Activated CD4-positive, CD25-positive, alpha-beta regulatory T cell treated with anti-CD3 and anti-CD28 coated beads, Interleukin-2, amount 50 U/mL, for 24 hours (primary cell): ENCODE results near the gene METTL26.

Experiments used
- ATAC-seq, 2 donors: fragments of 150-1000 bp; cut with Tn5 transposase; one replicate each; pipeline ENCODE4 v1.10.0; 2021; ENCODE audit warnings: mild to moderate bottlenecking in 1 of 2, moderate library complexity in 1 of 2

Gene METTL26

GRCh38 chr16:636206-637080 lies at the start of gene METTL26:
TSS of gene METTL26 (minus strand) at chr16:636305. CDS start at chr16:636290, 15 bp downstream.
- peak; percentile 93 to 94 for ATAC-seq

- ATAC-seq: no peak
These were observed 49.0 kb upstream of the METTL26 start for GRCh38 chr16:684961-685696.

GRCh38 chr16:684071-684794 lies 48.1 kb upstream of the METTL26 start, which contains the start of gene JMJD8:
TSS of gene JMJD8 (minus strand) at chr16:684334. CDS start at chr16:684319, 15 bp downstream.
- peak; percentile 83 to 87 for ATAC-seq

- ATAC-seq: no peak
These were observed 47.4 kb upstream of the METTL26 start for GRCh38 chr16:683396-684070.

GRCh38 chr16:682493-683395 lies 46.6 kb upstream of the METTL26 start:
- no peak for ATAC-seq

GRCh38 chr16:681746-682427 lies 45.8 kb upstream of the METTL26 start:
- ATAC-seq: no peak

GRCh38 chr16:680967-681745 lies 45.1 kb upstream of the METTL26 start:
- no peak for ATAC-seq

GRCh38 chr16:680625-680945 lies 44.5 kb upstream of the METTL26 start:
- ATAC-seq: no peak

GRCh38 chr16:679814-680624 lies 43.9 kb upstream of the METTL26 start, which contains the start of gene STUB1:
TSS of gene STUB1 (plus strand) at chr16:680410. CDS start at chr16:680526, 116 bp downstream.
- peak; percentile 47 to 49 for ATAC-seq

GRCh38 chr16:678858-679813 lies 43.0 kb upstream of the METTL26 start:
- ATAC-seq: peak; percentile 5 to 6

GRCh38 chr16:678209-678857 lies 42.2 kb upstream of the METTL26 start:
- no peak for ATAC-seq

- no peak for ATAC-seq
These were observed 41.4 kb upstream of the METTL26 start for GRCh38 chr16:677316-678190.

- ATAC-seq: no peak
These were observed 40.8 kb upstream of the METTL26 start for GRCh38 chr16:676913-677312.

GRCh38 chr16:676565-676902 lies 40.4 kb upstream of the METTL26 start:
- no peak for ATAC-seq

GRCh38 chr16:675884-676564 lies 39.9 kb upstream of the METTL26 start:
- ATAC-seq: no peak
